ENCODE measurements around the gene ZNF76.
A peak's percentile ranks its signal among the peaks of the same experiment; 100 is the strongest.

GRCh38 chr6:35258858-35259193 is 709 bp upstream of the ZNF76 start:
- TF ChIP-seq POLR2A (IDR thresholded peaks at IDR 0.05) (no peak), CTCF (IDR thresholded peaks at IDR 0.05) (peak in 1 of 4 experiments; percentile 12), POLR2AphosphoS5 (IDR thresholded peaks at IDR 0.05) (no peak)
